ENCODE data around the gene H1-8.

Gene H1-8

GRCh38 chr3:129502641-129503408 is 40.1 kb upstream of the H1-8 start:
- DNase-seq (ENCODE audit: low read depth): no peak
- no peak for TF ChIP-seq CTCF (conservative IDR thresholded peaks at IDR 0.05; ENCODE audit: control insufficient read depth, insufficient read depth, low read depth, low read length)
- H3K4me3 ChIP-seq (ENCODE audit: control insufficient read depth, low read depth, low read length): no peak overlapping the region

GRCh38 chr3:129503471-129504291 is 39.3 kb upstream of the H1-8 start:
- H3K4me3 ChIP-seq (ENCODE audit: control insufficient read depth, low read depth, low read length): no peak overlapping the region
- no peak for TF ChIP-seq CTCF (conservative IDR thresholded peaks at IDR 0.05; ENCODE audit: control insufficient read depth, insufficient read depth, low read depth, low read length)
- DNase-seq (ENCODE audit: low read depth): no peak

- no peak for TF ChIP-seq CTCF (conservative IDR thresholded peaks at IDR 0.05; ENCODE audit: control insufficient read depth, insufficient read depth, low read depth, low read length)
- DNase-seq (ENCODE audit: low read depth): no peak
- no peak overlapping the region for H3K4me3 ChIP-seq (ENCODE audit: control insufficient read depth, low read depth, low read length)
These were observed 38.4 kb upstream of the H1-8 start for GRCh38 chr3:129504471-129505100.

GRCh38 chr3:129505341-129505740 is 37.6 kb upstream of the H1-8 start:
- H3K4me3 ChIP-seq (ENCODE audit: control insufficient read depth, low read depth, low read length): no peak overlapping the region
- DNase-seq (ENCODE audit: low read depth): no peak
- no peak for TF ChIP-seq CTCF (conservative IDR thresholded peaks at IDR 0.05; ENCODE audit: control insufficient read depth, insufficient read depth, low read depth, low read length)

- no peak for TF ChIP-seq CTCF (conservative IDR thresholded peaks at IDR 0.05; ENCODE audit: control insufficient read depth, insufficient read depth, low read depth, low read length)
- no peak for DNase-seq (ENCODE audit: low read depth)
- H3K4me3 ChIP-seq (ENCODE audit: control insufficient read depth, low read depth, low read length): no peak overlapping the region
These were observed 36.7 kb upstream of the H1-8 start for GRCh38 chr3:129506231-129506742.

GRCh38 chr3:129507181-129507831 is 35.7 kb upstream of the H1-8 start:
- no peak overlapping the region for H3K4me3 ChIP-seq (ENCODE audit: control insufficient read depth, low read depth, low read length)
- no peak for DNase-seq (ENCODE audit: low read depth)
- TF ChIP-seq CTCF (conservative IDR thresholded peaks at IDR 0.05; ENCODE audit: control insufficient read depth, insufficient read depth, low read depth, low read length): no peak
